ENCODE results near the gene DAB2IP.

DNA sequence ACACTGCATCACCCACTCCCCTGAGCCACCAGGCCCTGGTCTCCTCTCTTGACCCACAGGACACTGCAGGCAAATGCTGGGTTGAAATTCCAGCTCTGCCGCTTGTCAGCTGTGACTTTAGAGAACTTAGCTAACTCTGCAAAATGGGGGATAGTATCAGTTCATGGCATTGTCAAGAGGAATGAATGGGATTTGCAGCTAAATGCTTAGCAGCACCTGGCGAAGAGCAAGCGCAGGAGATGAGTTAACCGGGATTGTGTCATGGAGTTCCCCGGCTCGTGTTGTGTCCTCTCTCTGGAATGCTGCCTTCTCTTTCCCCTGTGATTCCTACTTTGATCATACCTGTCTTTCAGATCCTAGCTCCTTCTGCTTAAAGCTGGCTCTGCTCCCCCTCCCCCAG, 67.1 kb downstream of the DAB2IP start:
- TF ChIP-seq NFRKB (IDR thresholded peaks at IDR 0.05) (no peak), SP1 (IDR thresholded peaks at IDR 0.05) (no peak), FOXA1 (IDR thresholded peaks at IDR 0.05) (no peak), LEF1 (IDR thresholded peaks at IDR 0.05; ENCODE audit: borderline replicate concordance) (no peak), ELF4 (IDR thresholded peaks at IDR 0.05) (no peak), SUZ12 (IDR thresholded peaks at IDR 0.05) (no peak), HDGF (IDR thresholded peaks at IDR 0.05; ENCODE audit: borderline replicate concordance) (no peak), FOXK2 (IDR thresholded peaks at IDR 0.05) (no peak), TARDBP (IDR thresholded peaks at IDR 0.05) (no peak)
- TF ChIP-seq, protein P1, sequence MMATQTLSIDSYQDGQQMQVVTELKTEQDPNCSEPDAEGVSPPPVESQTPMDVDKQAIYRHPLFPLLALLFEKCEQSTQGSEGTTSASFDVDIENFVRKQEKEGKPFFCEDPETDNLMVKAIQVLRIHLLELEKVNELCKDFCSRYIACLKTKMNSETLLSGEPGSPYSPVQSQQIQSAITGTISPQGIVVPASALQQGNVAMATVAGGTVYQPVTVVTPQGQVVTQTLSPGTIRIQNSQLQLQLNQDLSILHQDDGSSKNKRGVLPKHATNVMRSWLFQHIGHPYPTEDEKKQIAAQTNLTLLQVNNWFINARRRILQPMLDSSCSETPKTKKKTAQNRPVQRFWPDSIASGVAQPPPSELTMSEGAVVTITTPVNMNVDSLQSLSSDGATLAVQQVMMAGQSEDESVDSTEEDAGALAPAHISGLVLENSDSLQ (IDR thresholded peaks at IDR 0.05) = no peak
